Testis (tissue), 2 donors: ENCODE data around the gene GNPAT.

Experiments
- POLR2A ChIP-seq: fragments of 450-650 bp; IDR thresholded peaks from one replicate; pipeline ENCODE4 v1.6.1; 2017; ENCODE audit warnings: antibody characterized with exemption, mild to moderate bottlenecking, moderate library complexity
- TF ChIP-seq, protein P1 (sequence below), 3 experiments: fragments of 450-650 bp in 2 of 3; fragments of 200-600 bp in 1 of 3; sonication (generic) in 1 of 3; IDR thresholded peaks; one replicate each; pipeline ENCODE4 v1.5.1; 2016 to 2019; ENCODE audit warnings: antibody characterized with exemption in 3 of 3, mild to moderate bottlenecking in 2 of 3, moderate library complexity in 1 of 3

DNA sequence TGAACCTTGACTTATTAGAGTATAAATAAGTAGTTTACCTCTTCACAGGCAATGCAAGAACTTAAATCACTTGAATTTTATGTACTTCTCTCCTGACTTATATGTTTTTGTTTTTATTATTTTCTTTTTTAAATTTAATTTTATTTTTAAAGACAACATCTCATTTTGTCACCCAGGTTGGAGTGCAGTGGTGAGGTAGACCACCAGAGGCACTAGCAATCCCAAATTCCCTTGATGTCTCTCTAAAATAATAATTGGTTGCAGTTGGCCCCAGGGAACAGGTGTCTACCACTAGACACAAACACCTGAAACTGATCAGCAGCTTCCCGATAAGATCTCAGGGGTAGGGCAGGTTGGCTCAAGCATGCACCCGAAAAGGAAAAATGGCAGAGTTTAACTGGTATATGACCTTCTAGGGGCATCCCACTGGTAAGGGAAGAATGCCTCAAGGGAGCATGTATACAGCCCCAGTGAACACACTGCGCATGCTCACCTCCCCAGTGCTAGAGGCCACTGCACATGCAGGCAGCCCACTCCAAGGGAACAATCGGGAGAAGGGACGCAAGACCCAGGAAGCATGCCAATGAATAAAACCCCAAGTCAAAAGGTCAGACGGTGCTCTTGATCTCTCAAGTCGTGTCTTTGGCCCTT is 82.0 kb downstream of the GNPAT start:
- TF ChIP-seq, protein P1, sequence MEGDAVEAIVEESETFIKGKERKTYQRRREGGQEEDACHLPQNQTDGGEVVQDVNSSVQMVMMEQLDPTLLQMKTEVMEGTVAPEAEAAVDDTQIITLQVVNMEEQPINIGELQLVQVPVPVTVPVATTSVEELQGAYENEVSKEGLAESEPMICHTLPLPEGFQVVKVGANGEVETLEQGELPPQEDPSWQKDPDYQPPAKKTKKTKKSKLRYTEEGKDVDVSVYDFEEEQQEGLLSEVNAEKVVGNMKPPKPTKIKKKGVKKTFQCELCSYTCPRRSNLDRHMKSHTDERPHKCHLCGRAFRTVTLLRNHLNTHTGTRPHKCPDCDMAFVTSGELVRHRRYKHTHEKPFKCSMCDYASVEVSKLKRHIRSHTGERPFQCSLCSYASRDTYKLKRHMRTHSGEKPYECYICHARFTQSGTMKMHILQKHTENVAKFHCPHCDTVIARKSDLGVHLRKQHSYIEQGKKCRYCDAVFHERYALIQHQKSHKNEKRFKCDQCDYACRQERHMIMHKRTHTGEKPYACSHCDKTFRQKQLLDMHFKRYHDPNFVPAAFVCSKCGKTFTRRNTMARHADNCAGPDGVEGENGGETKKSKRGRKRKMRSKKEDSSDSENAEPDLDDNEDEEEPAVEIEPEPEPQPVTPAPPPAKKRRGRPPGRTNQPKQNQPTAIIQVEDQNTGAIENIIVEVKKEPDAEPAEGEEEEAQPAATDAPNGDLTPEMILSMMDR (IDR thresholded peaks at IDR 0.05), result peak in 1 of 3 experiments; percentile 14
- no peak for TF ChIP-seq POLR2A
